GM15510 (cell line): ENCODE results near the gene LRRC32.

ENCODE experiments used
- POLR2A ChIP-seq: IDR thresholded peaks from 3 replicates; pipeline ENCODE4 v1.6.1; 2011; ENCODE audit warnings: borderline replicate concordance; ENCODE audit not compliant: insufficient read length; ENCODE audit errors: extremely low read depth

Gene LRRC32

DNA sequence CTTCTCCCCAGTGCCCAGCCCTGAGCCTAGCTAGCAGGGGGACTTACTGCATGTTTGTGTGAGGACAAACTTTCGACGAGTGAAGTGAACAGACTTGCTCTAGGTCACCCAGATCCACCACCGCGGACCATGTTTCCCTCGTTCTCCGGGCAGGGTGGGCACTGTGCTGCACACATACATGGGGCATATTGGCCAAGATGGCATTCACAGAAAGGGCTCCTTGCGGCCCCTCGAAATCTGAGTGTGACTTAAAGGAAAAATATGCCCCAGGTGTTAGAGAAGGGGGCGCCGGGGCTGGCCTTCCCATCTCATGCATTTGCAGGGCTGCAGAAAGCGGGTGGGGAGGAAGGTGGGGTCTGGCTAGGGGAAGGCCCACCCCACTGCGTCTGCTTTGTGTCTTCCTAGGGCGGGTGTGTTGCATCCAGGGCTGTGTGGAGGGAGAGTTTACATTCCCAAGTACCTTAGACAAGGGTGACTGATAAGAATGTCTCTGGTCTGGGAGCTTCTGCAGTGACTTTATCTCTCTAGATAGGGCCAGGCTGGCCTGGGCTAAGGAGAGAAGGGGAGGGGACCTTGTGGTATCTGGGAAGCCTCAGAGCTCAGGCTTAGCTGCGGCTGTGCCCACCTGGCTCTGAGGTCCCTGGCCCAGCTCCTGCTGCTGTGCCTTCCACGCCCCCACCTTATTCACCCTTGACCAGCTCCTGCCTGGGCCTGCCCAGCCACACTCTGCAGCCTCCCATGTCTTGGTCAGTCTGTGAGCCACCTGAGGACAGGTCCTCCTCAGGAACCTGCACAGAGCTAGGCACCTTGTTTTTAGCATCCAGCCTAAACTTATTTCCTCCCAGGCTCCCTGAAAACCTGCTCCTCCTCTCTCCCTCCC is 45.8 kb downstream of the LRRC32 start:
- no peak for TF ChIP-seq POLR2A

DNA sequence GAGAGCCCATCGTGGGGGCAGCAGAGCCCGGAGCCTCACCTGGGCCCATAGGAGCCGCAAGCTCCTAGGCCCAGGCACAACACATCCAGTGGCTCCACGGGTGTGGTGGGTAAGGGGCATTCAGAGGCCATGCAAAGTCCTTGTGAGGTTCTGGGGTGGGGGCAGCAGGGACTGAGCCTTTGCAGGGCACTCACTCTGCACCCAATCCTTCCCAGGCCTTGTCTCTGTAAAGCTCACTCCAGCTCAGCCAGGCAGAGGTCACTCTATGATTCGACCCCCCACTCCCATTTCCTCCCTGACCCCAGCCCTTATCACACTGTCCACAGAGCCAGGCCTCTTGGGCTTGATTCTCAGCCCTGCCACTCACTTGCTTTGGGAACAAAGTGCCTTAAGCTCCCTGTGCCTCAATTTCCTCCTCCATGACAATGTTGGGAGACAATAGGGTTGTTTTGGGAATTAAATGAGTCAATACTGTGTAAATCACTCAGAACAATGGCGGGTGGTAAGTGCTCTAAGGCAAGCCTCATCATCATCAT is 46.6 kb downstream of the LRRC32 start:
- TF ChIP-seq POLR2A: no peak

DNA sequence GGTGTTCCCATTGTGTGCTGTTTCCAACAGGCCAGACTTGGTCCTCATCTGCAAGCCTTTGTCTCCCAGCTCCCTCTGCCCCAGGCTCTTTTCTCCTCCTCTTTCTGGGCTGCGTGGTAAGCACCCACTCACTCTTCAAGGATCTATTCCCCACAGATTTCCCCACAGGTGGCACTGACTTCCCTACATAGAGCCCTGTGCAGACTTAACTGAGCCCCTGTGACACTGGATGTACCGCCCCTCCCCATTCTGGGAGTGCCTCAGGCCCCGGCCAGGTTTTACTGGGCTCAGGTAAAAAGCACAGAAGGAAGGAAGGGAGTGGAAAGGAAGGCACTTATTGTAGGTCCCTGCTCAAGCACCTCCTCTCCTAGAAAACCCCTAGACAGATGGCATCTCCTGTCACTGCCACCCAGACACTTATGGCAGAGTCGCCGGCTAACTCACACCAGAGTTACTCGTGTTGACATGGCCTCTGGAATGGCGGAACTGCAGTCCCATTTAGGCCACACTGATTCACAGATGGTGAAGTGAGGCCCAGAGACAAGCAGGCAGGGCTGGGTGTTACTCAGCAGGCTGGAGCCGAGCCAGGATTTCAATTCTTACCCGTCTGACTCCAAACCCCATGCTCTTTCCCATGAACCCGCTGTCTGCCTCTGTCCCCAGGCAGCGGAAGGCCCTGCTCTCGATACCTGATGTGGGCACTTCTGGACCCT is 47.2 kb downstream of the LRRC32 start:
- no peak for TF ChIP-seq POLR2A

DNA sequence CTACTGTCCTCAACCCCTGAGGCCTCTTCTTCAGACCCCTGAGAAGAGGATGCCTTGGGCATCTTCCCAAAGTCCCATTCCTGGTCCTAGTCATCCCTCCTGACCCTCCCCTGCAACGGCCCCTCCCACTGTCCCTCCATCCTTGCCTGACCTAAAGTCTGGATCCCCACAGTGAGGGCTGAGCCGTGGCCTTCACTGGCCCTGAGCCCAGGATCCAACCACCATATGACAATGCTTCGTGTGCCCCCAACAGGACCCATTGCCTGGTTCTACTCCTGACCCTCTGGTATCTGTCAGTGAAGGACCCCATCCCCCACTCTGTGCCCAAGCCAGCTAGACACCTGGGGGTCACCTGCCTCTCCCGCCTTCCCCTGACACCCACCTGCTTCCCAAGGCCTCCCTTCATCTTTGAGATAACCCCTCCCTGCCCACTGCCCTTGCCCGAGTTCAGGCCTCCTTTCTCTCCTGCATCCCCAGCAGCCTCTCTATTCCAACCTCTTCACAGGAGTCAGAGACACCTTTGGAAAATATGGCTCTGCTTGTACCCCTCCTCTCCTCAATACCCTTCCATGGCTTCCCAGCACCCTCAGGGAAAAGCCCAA is 48.0 kb downstream of the LRRC32 start:
- no peak for TF ChIP-seq POLR2A

DNA sequence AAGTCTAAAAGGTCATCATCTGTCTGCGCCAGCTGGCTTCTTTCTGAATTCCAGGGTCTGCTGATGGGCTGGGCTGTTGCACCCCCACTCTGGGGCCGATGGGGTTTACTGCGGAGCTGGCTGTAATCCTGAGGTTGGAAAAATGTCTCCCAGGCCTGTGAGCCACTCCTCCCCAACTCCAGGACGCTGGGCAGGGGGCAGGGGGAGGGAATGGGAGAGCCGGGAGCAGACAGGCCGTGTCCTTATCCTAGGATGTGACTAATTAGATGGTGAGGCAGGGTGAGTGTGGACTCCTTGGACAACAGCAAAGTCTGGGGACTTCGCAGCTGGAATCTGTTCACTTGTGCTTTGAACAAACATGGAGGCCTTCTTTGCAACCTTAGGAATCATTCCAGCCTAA is 48.7 kb downstream of the LRRC32 start:
- TF ChIP-seq POLR2A: no peak

DNA sequence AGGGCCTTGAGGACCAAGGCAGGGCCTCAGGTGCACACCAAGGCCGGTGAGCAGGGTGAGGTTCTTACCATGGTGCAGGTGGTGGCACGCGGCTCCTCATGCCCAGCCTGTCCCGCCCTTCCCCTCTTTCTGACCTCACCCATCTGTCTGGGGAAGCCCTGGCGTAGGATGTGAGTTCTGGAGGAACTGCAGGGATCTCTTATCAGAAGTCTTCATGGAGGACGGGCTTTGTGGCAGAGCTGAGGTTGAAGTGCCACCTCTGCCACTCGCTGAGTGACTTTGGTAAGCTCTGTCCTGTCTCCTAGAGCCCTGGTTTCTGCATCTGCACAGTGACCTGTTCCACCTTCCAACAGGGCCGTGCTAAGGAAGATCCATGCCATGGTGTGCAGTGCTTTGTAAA is 49.1 kb downstream of the LRRC32 start:
- TF ChIP-seq POLR2A: no peak

DNA sequence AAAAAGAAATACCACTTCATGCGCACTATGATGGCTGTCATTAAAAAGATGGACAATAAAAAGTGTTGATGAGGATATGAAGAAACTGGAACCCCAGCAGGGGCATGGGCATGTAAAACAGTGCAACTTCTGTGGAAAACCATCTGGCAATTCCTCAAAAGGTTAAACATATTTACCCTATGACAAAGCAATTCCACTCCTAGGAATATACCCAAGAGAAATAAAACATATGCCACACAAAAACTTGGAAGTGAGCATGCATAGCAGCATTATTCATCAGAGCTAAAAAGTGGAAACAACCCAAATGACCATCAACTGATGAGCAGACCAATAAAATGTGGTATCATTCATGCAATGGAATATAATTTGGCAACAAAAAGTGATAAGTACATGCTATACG is 50.1 kb downstream of the LRRC32 start:
- TF ChIP-seq POLR2A: no peak

DNA sequence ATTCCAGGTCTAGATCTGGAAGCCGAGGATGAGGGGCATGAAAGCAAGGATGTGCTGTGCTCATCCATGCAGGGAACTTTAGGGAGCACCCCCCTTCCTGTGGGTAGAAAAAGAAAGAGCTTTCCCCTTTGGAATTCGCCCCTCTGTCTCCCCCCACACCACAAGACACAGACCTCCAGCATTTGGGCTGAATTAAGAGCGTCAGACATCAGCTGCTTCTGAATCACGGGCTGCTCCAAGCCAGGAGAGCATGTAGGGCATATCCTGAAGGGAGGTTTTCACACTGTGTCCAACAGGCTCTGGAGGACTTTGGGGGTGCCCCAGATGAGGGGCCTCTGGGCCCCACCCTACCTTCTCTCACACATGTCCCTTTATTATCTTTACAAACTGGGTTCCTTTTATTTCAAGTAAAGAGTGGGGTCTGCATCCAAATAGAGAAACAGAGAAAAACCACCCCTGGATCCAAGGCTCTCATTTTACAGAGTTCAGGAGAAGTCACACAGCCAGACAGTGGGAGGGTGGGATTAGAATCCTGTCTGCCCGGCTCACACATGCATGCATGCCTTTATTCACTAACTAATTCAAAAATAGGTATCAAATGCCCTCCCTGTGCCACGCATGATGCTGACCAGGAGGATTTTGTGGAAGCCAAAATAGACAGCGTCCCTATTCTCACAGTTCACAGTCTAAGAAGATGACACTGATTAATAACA is 52.8 kb downstream of the LRRC32 start:
- TF ChIP-seq POLR2A: no peak

DNA sequence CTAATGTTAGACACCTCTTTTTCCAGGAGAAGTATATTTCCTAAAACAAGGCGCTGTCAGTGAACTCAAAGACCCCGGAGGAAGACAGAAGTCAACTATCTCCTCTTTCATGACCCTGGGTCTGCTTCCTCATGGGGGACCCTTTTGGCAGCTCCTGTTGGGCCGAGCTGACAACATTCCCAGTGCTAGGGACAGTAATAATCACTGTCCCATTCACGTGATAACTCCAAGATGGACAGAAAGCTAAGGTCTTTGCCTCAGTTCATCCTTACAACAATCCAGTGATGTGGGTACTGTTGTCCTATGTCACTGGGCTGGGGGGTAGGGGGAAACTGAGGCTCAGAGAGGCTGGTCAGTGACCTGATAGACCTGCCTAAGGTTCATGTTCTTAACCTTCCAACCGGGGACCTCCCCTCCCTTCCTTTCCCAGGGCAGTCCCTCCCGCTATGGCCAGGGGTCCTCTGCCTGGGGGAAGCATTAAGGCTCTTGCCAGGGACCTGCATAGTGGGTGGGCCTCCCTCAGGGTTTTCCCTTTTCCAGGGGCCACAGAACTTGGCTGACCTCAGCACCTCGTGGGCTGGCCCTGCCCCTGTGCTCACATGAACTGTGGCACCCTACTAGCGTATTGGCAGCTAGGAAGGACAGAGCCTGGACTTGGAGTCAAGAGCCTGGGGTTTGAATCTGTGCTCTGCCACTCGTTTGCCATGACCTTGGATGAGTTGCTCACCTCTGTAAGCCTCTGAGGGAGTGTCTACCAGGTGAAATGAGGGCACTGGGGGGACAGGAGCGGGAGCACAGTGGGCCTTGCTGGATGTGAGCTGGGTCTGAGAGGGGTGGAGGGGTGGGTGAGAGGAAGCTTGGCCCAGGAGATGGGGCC is 53.6 kb downstream of the LRRC32 start:
- TF ChIP-seq POLR2A: no peak

DNA sequence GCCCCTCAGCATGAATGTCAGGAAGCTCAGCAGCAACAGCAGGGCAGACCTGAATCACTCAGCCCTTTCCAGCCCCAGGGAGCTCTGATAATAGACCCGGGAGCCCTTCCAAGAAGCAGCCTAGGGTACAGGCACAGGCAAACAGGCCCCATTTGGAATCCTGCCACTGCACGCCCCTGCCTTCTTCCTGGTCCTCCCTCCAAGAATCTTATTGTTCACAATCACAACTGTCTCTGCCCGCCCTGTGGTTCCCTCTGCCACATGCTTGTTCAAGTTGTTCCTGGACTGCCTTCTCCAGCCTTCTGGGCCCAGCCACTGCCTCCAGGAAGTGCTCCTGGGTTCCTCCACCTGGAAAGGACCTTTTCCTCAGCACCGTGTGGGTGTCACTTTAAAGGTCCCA is 54.6 kb downstream of the LRRC32 start:
- no peak for TF ChIP-seq POLR2A

DNA sequence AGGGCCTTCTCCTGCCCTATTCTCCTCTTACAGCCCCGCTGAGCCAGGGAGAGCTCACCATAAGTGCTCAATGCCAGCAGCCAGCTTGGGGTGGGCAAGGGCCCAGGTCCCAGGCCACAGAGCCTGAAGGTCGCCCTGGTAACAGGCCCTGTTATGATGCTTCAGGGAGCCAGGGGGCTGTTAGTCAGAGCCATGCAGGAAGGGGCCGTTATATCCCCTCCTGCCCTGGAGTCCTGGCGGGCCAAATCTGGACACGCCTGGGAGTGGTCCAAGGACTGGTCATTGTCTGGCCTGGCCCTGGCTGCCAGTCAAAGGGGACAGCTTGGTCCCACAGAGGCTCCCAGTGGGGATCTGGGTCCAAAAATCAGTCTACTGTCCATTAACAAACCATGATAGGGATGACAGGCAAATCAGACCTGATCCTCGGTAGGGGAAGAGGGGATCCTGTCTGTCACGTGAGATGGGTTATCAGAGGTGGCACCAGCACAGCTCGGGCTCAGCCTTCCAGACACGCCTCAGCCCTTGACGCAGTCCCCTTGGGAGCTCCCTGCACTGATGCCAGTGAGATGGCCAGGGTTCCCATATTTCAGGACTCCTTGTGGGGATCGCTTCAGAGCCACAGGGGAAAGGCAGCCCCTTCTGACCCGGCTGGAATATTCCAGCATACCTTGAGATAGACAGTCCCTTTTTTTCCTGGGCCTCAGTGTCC is 55.9 kb downstream of the LRRC32 start:
- no peak for TF ChIP-seq POLR2A

DNA sequence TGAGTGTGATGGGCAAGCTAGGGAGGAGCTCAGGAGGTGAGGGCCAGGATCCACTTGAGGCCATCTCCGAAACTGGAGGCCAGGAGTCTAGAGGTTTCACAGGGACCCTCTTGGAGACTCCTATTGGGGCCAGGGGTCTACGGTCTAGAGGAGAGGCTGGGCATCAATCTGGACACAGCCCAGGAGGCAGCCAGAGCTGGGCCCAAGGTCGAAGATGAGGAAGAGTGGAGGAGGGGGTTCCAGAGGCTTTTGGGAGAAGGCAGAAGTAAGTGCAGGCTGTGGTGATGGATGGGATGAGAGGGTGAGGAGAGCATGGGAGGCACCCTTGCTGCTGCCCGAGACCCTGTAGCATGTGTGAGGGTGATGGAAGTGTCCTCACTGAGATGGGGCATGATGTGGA is 56.6 kb downstream of the LRRC32 start:
- TF ChIP-seq POLR2A: no peak

DNA sequence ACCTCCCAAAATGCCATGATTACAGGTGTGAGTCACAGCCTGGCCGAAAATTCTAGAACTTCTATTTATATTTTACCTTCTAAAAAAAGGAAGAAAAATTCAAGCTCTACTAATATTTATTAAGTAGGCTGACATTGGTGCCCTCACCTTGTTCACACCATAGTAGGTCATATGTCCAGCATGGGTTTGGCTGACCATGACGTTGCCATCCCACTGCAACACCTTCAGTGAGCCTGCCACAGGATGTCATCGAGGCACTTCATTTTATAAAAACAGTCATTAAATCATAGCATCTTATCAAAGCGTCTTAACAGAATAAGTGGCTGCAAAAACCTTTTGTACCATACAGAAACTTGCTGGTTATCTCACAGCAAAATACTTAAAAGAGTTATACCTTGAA is 58.3 kb downstream of the LRRC32 start:
- TF ChIP-seq POLR2A: no peak
